Measurements from ENCODE around the gene BANP.
"Not testable (repeated sequence)": the region's sequence is repeated elsewhere in the genome, so short reads cannot be mapped to it uniquely, and the experiment has no call there.

The BANP gene

DNA sequence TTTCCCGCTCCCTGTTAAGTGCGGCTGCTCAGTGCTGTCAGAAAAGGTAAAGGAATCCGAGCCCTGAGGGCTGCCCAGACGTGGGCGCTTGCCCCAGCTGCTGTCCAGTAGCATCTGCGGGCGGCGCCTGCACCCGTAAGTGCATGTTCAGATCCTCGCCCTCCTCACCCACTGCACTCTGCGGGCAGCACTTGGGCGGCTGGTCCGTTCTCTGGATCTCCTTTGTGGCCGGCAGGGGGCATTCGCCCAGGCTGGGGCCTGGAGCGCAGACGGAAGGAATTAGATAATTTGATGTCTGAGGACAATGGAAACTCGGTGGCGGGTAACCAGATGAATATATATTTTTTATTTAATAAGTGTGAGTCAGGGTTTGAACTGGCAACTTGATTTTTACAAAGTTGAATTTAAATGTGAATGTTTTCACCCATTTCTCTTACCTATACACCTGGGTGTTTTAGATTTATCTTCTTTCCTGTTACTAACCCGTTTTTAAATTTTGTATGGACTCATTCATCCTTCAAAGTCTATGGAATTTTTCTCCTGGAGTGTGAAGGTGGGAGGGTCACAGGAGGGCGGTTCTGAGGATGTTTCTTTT, 73.4 kb downstream of the BANP start:
- not testable (repeated sequence) for DNase-seq (ENCODE audit: extremely low spot score, insufficient read length, low read depth); FAIRE-seq

DNA sequence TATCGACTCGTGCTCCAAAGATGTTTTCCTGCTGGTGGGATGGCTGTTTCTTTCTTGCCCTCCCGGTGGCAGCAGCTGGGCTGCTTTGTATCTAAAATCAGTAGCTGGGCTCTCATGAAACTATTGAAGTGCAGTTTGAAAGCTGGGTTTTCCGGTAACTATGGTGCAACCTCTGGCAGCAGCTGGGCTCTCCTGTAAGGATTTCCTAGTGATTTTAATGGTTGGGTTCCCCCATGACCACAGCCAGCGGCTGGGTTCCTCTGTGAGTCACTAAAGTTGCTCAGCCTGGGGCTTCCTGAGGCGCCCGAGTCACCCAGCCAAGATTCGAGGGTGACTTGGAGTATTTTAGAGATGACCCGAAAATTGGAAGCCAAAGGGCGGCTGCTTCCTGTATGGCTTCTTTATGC, 73.9 kb downstream of the BANP start:
- not testable (repeated sequence) for FAIRE-seq

DNA sequence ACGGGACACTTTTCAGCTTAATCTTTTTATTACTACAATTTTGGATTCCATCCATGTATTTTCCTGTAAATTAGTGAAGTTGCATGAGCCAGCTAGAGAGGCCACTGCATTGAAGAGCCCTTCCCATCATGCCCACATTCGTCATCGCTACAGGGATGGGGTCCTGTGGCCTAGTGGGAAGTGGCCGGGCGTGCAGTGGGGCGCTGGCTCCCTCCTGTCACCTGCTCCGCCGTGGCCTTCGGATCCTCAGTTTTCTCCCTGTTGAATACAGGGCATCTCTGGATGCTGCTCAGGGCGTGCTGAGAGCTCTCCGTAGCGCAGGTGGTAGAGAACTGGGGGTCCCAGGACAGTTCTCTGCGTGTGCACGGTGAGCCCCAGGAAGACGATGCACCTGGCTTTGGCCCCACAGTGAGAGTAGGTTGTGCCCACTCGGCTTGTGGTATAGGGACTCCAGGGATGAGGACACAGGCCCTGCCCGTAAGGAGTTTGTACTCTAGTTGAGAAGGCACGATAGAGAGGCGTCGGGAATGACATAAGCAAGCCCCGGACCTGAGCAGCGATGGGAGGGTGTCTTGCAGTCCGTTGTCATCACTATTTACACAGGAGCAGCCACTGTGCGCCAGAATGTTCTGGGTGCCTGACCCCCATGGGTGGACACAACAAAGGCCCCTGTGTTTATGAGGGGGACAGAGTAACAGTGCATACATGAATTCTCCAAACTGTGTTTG, 74.8 kb downstream of the BANP start:
- not testable (repeated sequence) for FAIRE-seq; DNase-seq (ENCODE audit: extremely low spot score, insufficient read length, low read depth)

More for the DNA sequence above, 73.9 kb downstream of the BANP start:
- not testable (repeated sequence) for DNase-seq (ENCODE audit: extremely low spot score, insufficient read length, low read depth)

DNA sequence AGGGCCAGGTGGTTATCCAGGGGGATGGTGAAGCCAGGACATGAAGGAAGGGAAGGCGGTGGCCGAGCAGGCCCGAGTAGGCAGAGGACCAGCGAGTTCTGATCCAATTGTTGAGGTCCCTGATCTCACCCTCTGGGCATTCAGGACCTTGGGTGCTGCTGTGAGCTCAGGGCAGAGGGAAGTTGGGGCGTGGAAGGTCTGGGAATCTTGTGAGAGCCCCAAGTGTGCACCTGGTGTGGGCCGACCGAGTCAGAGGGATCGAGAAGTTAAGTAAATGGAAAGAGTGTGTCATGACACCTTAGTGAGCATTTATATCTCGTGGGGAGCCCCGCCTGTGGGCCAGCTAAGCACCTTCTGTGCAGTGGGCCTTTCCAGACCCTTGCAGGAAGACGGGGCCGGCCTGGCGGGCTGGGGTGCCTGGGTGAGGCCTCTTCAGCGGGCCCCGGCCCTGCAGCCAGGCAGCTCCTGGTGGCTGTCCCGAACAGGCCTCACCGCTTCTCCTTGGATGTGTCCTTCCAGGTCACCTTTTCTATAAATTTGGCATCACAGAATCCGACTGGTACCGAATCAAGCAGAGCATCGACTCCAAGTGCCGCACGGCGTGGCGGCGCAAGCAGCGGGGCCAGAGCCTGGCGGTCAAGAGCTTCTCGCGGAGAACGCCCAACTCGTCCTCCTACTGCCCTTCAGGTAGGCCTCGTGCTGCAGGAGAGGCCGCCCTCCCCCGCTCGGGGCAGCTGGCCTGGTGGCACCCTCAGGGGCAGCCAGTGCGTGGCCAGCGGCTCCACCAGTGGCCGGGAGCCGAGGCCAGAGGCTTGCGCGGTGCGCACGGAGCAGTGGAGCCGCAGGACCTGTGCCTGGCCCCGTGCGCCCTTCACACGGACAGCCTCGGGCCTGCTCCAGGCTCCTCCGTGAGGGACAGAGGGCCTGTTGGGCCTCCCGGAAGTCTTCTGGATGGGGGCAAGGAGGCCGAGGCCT, 76.0 kb downstream of the BANP start:
- no peak for FAIRE-seq
- no peak for DNase-seq (ENCODE audit: extremely low spot score, insufficient read length, low read depth)

DNA sequence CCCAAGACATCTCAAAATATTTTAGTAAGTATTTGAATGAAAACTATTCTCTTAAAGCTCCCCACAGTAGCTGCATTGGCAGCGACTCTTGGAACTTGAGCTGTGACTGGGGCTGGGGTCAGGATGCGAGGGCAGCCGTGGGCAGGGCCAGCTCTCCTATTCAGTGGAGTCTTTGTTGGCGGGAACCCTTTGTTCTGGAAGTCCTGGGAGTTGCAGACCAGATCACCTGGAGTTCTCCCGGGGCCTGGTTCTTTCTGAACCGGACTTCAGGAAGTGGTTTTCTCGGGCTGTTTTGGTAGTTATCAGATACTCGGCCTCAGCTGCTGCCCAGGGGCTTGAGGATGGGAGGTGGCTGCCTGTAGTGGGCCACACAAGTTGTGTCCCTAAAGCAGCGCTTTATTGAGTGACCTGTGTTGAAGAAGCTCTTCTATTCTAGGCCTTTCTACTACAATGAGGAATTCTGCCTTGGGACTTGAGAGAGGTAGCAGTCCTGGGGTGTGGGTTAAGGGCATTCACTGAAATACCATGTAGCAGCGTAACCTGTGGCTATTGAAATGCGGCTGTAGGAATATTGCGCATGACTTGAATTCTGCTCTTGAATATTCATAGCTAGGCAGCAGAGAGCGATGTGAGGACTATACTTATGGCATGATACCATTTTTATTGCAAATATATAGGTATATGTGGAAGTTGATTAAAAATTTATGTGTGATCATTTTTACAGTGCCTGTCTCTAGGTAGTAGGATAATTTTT, 77.1 kb downstream of the BANP start:
- not testable (repeated sequence) for DNase-seq (ENCODE audit: extremely low spot score, insufficient read length, low read depth); FAIRE-seq

DNA sequence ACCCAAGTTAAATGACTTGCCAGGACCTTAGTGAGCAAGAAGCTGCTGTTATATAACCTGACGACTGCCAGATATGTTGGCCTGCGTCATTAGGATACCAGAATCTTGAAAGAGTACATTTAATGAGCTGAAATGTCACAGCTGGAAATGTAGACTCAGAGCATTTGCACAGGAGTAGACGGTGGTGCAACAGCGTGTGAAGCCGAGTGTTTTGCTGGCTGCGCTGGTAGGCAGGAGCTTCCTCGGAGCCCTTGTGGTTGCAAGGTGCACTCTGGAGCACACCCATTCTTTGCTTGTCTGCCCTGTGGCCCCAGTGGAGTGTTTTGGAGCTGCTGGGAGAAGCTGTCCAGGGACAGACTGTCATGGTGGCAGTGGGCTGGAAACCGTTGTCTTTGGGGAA, 79.3 kb downstream of the BANP start:
- DNase-seq (ENCODE audit: extremely low spot score, insufficient read length, low read depth): no peak
- no peak for FAIRE-seq

DNA sequence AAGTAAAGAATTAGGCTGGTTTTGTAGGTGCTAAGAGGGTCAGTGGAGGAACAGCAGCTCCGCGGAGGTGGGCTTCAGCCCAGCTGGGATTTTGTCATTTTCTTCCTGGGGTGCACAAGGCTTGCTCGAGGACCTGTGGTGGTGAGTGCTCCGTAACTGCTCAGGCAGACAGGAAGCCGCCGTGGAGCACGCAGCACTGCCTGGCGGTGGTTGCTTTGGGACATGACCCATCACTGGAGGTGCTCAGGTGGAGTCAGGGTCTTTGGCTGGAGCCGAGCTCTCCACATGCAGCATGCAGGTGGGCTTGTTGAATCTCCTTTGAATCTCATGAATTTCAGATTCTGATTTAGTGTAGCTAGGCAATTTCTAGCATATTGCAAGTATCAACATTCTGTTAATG, 79.7 kb downstream of the BANP start:
- FAIRE-seq; DNase-seq (ENCODE audit: extremely low spot score, insufficient read length, low read depth): not testable (repeated sequence)

DNA sequence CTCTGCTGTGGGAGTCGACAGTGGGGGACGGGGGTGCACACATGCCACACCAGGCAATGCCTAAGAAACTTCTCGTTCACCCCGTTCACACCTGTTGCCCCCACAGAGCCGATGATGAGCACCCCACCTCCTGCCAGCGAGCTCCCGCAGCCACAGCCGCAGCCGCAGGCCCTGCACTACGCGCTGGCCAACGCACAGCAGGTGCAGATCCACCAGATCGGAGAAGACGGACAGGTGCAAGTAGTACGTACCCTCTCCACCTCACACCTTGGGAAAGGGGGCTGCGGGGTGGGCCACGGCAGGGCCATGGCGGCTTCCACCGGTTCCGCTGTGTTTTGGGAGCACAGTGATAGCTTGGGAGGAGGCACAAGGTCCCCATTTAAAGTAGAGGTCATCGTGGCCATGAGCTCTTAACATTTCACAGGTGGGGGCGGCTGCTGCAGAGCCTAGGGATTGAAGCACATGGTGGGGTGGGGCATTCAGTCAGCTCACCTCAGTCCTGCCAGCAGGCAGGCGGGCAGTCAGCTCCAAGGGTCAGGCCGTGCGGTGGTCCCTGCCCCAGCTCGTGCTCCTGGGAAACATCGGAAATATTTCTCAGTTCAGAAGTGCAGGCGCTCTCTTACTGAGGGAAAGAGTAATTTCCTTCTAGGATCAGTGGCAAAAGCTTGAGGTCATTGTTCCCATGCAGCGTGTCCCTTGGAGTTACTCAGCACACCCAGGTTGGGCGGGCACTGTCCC, 81.9 kb downstream of the BANP start:
- not testable (repeated sequence) for FAIRE-seq

DNA sequence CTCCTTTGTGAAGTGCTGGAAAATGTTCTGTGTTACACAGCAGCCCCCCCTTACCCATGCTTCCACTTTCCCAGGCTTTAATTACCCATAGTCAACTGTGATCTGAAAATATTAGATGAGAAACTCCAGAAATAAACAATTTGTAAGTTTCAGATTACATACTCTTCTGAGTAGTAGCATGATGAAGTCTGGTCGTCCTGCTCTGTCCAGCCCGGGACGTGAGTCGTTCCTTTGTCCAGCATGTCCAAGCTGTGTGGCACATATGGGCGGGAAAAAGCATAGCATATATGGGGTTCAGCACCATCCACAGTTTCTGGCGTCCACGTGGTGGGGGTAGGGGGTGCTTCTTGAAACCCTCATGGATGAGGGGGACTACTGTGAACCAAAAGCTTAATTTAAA, 83.5 kb downstream of the BANP start:
- FAIRE-seq (no peak), DNase-seq (ENCODE audit: extremely low spot score, insufficient read length, low read depth) (no peak)

More for the DNA sequence above, 81.9 kb downstream of the BANP start:
- not testable (repeated sequence) for DNase-seq (ENCODE audit: extremely low spot score, insufficient read length, low read depth)

DNA sequence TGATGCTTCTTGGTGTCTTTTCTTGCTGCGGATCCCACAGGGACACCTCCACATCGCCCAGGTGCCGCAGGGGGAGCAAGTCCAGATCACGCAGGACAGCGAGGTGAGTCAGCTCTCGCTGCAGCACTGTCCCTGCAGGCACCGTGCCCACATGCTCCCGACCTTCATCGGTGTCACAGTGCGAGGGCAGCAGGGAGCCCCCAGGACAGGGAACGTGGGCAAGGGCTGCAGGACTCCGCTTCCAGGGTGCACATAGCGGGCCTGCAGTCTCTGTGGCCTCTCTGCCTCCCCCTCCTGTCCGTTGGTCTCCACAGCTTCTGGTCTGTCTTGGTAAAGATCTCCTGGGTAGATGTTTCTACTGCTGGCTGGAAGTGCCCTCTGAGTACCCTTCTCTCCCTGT, 84.1 kb downstream of the BANP start:
- FAIRE-seq (no peak), DNase-seq (ENCODE audit: extremely low spot score, insufficient read length, low read depth) (no peak)

DNA sequence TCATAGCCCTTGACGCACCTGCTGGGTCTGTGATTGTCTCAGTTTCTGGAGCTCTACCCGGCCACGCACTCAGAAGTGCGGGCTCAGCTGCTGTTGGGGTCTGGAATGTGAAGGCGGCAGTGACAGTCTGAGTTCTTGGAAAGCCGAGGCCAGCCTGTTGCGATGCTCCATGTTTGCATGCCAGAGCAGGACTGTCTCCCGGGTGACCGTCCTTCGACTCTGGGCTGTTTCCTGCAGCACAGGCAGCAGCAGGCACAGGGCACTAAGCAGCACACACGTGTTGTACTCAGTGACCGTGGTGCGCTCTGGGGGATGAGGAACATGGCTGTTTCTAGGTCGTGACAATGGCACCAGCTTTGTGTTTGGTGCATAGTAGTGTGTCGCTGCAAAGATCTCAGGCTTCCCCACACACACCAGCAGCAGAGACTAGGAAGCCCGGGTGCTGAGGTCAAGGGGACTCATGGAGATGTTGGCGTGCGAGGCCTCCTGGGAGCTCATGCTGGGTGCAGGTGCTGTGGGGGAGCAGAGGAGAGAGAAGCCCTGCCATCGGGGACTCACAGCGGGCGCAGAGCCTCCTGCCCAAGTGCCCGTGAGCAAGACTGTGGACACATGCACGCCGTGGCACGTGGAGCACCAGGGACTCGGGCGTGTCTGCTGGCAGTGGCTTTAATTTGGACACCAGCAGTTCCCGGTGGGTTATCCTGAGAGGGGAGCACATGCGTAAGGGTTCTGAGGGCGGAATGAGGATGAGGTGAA, 84.8 kb downstream of the BANP start:
- not testable (repeated sequence) for FAIRE-seq; DNase-seq (ENCODE audit: extremely low spot score, insufficient read length, low read depth)

DNA sequence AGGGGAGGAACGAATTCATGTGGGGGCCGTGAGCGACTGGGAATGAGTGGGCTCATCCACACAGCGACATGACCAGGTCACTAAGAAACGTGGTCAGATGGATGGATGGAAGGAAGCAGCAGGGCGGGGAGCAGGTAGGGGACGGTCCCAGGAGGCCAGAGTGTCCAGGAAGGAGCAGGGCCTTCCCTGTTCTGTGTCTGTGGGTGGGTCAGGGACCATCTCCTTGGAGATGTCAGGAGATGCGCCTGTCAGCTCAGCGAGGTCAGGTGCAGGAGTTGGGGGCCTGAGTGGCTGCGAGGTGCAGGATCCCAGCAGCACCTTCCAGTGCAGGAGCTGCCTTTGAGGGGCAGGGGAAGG, 85.4 kb downstream of the BANP start:
- not testable (repeated sequence) for DNase-seq (ENCODE audit: extremely low spot score, insufficient read length, low read depth); FAIRE-seq

DNA sequence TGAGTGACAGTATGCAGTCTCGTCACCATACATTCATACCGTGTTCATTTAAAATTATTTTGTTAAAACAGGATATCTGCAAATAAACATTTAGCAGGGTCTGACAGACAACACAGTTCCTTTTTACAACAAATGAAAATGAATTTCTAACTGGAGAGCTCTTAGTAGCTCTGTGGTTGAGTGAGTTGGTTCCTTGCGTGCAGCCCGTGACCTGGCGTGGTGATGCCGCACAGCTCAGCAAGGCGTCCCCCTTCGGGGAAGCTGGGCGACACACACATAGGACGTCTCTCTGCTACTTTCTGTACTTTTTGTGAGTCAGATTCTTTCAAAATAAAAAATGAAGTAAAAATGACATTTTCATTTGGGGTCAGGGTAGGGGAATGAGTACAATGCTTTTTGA, 86.1 kb downstream of the BANP start:
- not testable (repeated sequence) for DNase-seq (ENCODE audit: extremely low spot score, insufficient read length, low read depth); FAIRE-seq

DNA sequence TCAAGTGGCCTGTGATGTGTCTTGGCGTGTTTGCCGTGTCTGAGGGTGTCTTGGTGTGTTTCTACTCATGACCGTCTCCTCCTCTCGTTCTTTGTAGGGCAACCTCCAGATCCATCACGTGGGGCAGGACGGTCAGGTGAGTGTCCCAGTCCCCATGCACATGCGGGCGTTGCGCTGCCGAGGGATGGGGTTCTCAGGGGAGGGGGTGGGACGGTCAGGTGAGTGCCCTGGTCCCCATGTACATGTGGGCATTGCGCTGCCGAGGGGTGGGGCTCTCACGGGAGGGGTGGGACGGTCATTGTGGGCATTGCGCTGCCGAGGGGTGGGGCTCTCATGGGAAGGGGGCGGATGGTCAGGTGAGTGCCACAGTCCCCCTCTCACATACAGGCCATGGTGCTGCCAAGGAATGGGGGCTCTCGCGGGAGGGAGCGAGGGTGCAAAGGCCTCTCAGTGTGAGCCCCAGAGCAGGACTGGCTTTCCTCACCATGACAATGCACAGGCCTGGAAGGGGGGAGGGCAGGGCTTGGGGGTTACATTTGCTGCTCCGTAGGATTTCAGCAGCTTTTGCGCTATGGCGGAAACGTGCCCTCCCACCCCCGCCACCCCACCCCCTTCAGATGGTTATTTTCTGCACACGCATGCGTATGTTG, 86.8 kb downstream of the BANP start:
- not testable (repeated sequence) for FAIRE-seq; DNase-seq (ENCODE audit: extremely low spot score, insufficient read length, low read depth)

DNA sequence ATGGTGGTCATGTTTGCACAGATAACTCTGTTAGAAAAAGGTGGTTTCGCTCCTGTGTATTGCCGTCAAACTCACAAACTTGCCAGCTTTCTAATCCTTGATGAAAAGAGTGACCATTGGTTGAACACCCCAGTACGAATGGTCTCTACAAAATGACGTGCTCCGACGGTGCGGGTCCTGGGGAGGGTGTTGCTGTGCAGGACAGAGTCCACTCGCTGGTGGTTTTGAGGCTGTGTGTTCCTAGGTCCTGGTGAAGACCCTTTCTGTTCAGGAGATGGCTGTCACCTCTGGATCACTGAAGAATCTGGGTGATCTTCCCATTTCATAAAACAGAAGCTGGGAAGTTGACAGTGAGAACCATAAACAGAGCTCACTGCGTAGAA, 87.3 kb downstream of the BANP start:
- DNase-seq (ENCODE audit: extremely low spot score, insufficient read length, low read depth); FAIRE-seq: not testable (repeated sequence)

DNA sequence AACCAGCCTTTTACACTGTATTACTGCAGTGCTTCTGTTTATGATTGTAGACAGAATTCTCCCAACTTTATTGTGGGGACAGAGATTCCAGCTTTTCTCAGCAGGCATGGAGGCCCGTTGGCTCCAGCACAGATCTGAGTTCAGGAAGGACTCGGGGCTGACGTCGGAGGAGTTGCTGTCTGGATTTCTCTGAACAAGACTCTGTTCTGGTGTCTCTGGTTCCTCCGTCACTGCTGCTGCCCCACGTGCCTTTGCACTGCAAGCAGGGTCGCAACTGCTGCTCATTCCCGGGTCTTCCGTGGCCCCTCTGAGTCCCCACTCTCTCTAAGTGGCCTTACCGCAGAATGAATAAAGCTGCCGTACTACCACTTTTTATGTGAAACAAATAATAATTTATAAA, 88.4 kb downstream of the BANP start:
- FAIRE-seq: no peak
- no peak for DNase-seq (ENCODE audit: extremely low spot score, insufficient read length, low read depth)

DNA sequence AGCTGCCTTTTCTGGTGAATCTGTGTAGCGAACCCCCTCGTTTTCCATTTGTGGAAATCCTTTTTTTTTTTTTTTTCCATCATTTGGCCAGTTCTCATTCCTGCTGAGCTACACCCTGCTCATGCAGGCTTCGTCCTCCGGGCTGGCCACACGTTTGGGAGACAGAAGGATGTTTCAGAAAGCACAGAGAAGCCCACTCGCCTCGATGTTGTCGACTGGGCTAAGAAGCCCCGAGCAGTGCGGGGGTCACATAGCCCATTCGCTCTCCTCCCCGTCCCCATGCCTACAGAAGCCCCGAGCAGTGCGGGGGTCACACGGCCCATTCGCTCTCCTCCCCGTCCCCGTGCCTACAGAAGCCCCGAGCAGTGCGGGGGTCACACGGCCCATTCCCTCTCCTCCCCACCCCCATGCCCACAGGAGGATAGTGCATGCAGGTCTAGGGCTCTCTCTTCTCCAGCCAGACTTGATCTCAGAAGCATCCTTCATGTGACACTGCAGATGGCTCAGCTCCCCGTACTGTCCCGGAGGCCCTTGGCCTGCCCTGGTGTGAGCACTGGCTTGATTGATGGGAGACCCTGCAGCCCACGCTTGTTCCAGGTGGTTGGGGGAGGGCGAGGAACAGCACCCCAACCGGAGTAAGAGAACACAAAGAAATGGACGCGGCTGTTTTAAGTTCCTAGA, 89.1 kb downstream of the BANP start:
- FAIRE-seq; DNase-seq (ENCODE audit: extremely low spot score, insufficient read length, low read depth): not testable (repeated sequence)

All from GM18507 (cell line).